IPS-15b (cell line): ENCODE results near the gene ZMAT3.
"Not testable (repeated sequence)": the region's sequence is repeated elsewhere in the genome, so short reads cannot be mapped to it uniquely, and the experiment has no call there.

ENCODE experiments used
- H3K27me3 ChIP-seq: one replicate; pipeline ENCODE4 v1.6.1; 2013; ENCODE audit warnings: low read length; ENCODE audit not compliant: control insufficient read depth, insufficient read depth
- H3K36me3 ChIP-seq: one replicate; pipeline ENCODE4 v1.6.1; 2013; ENCODE audit warnings: low read length; ENCODE audit not compliant: control insufficient read depth, insufficient read depth
- H3K4me1 ChIP-seq: one replicate; pipeline ENCODE4 v1.6.1; 2013; ENCODE audit warnings: mild to moderate bottlenecking, low read length; ENCODE audit not compliant: control insufficient read depth, insufficient read depth
- H3K4me3 ChIP-seq: one replicate; pipeline ENCODE4 v1.5.1; 2013; ENCODE audit warnings: low read depth, low read length
- H3K9ac ChIP-seq: one replicate; pipeline ENCODE4 v1.6.1; 2013; ENCODE audit warnings: low read depth, mild to moderate bottlenecking, low read length
- H3K9me3 ChIP-seq: one replicate; pipeline ENCODE4 v1.6.1; 2013; ENCODE audit warnings: mild to moderate bottlenecking, low read length; ENCODE audit not compliant: control insufficient read depth, insufficient read depth

The ZMAT3 gene, protein sequence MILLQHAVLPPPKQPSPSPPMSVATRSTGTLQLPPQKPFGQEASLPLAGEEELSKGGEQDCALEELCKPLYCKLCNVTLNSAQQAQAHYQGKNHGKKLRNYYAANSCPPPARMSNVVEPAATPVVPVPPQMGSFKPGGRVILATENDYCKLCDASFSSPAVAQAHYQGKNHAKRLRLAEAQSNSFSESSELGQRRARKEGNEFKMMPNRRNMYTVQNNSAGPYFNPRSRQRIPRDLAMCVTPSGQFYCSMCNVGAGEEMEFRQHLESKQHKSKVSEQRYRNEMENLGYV

DNA sequence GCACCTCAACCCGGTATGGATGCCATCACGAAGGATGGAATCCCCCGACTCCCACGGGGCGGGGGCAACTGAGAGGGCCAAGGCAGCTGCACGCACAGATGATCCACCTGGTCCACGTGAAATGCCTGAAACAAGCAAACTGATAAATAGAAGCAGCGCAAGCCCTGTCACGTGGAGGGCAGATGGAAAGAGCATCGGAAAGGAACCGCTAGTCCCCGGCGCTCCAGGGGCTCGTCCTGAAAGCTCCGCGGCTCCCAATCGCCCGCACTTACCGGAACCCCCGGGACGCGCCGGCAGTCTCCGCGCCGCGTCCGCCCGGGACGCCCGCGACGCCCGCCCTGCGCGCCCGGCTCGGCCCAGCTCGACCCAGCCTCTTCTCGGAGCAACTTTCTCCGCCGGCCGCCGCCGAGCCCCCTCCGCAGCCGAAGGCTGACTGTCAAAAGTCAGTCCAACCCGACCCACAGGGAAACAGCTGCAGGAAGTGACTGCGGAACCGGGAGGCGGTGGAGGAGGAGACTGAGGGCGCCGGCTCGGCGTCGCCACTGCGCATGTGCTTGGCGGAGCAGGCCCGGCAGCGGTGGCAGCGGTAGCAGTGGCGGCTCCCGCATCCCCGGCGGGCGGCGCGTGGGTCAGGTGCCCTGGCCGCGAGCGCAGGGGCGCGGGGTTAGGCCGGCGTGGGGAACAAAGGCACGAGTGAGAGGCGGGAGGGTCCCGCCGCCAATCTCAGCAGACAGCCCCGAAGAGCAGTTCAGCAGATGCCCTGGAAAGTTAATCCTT, at the start of gene ZMAT3:
Gene ZMAT3, minus strand, starts transcription at position 487 of the 777 bp plus-strand sequence. CDS start 4,057 bp downstream, outside the sequence.
- Histone ChIP-seq H3K4me1 (peaks cover 2% of the 10 kb centered on the region), H3K4me3 (peak within 1 kb of the TSS; percentile 92)

DNA sequence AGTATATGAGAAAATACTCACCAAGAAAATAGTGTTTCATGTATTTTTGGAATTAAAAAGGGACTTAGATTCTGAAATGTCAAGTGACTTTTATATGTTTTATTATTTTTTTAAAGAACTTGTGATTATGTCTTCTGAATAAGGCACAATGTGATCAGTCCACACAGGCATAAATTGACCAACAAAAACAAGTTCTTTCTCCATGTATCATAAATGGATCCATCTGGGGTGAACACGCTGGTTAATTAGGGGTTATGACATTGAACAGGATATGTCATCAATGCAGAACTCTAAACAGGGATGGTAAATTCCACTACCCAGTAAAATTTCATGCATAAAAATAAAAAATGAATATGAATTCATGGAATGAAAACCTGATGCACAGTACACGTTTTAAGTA, 45.2 kb upstream of the ZMAT3 start:
- no peaks in the 10 kb centered on the region for H3K27me3 ChIP-seq
- H3K9me3 ChIP-seq, result no peaks in the 10 kb centered on the region
- no peaks in the 10 kb centered on the region for H3K36me3 ChIP-seq

More for the DNA sequence above, at the start of gene ZMAT3:
- H3K36me3 ChIP-seq, result no peaks in the 10 kb centered on the region
- H3K27me3 ChIP-seq, result no peaks in the 10 kb centered on the region
- H3K9ac ChIP-seq, result peak within 1 kb of the TSS; percentile 76
- H3K9me3 ChIP-seq, result no peaks in the 10 kb centered on the region

DNA sequence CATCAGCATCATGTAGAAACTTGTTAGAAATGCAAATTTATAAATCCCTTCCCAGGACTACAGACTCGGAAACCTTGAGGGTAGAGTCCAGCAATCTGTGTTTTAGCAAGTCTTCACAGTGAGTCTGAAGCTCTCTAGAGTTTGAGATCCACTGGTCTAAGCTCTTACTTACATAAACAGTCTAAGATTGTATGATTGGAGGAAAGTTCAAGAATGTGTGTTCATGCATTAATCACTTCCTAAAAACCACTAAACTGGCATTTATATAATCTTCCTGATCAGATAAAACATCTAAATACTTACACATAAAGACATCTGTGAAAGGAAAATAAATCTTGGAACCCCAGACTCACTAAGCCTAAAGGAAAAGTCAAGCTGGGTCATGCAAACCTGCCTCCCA, 43.8 kb upstream of the ZMAT3 start:
- H3K27me3 ChIP-seq, H3K36me3 ChIP-seq, H3K4me1 ChIP-seq, H3K9ac ChIP-seq, H3K4me3 ChIP-seq, H3K9me3 ChIP-seq: not testable (repeated sequence)

More for the DNA sequence above, 45.2 kb upstream of the ZMAT3 start:
- Histone ChIP-seq H3K4me1 (no peaks in the 10 kb centered on the region), H3K9ac (no peak overlapping the region), H3K4me3 (no peak overlapping the region)

DNA sequence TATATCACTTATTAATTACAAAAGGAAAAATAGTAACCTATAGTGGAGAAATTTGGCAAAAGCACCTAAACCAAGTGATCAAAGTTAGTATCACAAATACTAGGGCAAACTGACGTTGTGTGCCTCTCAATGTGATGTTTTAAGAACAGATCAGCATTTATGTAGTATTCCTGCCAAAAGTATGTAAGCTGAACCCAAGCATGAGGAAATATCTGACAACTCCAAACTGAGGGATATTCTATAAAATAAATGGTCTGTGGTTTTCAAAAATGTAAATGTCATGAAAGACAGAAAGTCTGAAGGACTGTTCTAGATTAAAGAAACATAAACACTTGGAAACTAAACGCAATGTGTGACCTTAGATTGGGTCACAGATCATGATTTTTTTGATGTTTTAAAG, 42.3 kb upstream of the ZMAT3 start:
- H3K4me1 ChIP-seq, result no peaks in the 10 kb centered on the region
- H3K27me3 ChIP-seq, result no peaks in the 10 kb centered on the region
- no peaks in the 10 kb centered on the region for H3K36me3 ChIP-seq
- no peaks in the 10 kb centered on the region for H3K9me3 ChIP-seq
- no peak overlapping the region for H3K4me3 ChIP-seq
- no peak overlapping the region for H3K9ac ChIP-seq

DNA sequence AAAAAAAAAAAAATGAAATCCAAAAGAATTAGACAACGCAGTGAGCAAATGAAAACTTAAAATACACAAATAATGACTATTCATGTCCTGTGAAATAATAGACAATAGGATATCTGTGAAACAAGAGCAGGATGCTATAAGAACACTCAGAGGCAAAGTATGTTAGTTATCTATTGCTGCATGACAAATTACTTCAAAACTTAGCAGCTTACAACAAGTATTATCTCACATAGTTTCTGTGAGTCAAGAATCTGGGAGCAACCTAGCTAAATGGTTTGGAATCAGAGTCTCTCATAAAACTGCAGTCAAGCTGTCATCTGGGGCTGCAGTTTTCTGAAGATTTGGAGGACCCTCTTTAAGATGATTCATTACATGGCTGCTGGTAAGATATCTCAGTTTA, 36.5 kb upstream of the ZMAT3 start:
- H3K9ac ChIP-seq, result no peak overlapping the region
- H3K9me3 ChIP-seq, result no peaks in the 10 kb centered on the region
- H3K4me3 ChIP-seq, result no peak overlapping the region
- H3K36me3 ChIP-seq, result no peaks in the 10 kb centered on the region
- no peaks in the 10 kb centered on the region for H3K4me1 ChIP-seq
- no peaks in the 10 kb centered on the region for H3K27me3 ChIP-seq

DNA sequence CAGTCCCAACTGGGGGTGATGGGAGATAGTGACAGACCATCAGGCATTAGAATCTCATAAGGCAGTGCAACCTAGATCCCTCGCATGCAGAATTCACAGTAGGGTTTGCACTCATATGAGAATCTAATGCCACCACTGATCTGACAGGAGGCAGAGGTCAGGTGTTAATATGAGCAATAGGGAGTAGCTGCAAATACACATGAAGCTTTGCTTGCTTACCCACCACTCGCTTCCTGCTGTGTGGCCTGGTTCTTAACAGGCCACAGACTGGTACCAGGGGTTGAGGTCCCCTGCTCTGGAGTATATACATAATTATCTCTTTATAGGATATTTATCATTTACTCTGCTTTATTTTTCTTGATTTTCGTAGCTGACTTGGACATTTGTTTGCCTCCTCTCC, 36.0 kb upstream of the ZMAT3 start:
- Histone ChIP-seq H3K9me3 (no peaks in the 10 kb centered on the region), H3K36me3 (no peaks in the 10 kb centered on the region), H3K27me3 (no peaks in the 10 kb centered on the region), H3K4me3 (no peak overlapping the region), H3K4me1 (no peaks in the 10 kb centered on the region), H3K9ac (no peak overlapping the region)

DNA sequence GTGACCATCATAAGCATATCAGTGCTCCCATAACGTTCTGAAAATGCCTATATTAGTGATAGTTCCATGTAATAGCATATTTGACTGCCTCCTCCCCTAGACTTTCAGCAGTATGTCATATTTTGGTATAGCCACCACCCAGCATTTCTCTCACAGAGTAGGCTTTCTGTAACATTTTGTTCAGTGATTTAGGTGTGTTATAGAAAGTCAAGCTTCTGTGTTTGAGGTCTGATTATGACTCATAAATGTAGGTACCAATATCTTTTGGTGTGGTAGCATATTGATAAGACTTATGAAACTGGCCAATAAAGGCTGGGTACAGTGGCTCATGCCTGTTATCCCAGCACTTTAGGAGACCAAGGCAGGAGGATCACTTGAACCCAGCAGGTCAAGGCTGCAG, 34.3 kb upstream of the ZMAT3 start:
- Histone ChIP-seq H3K4me1 (no peaks in the 10 kb centered on the region), H3K9ac (no peak overlapping the region), H3K4me3 (no peak overlapping the region), H3K9me3 (no peaks in the 10 kb centered on the region), H3K27me3 (no peaks in the 10 kb centered on the region), H3K36me3 (no peaks in the 10 kb centered on the region)

DNA sequence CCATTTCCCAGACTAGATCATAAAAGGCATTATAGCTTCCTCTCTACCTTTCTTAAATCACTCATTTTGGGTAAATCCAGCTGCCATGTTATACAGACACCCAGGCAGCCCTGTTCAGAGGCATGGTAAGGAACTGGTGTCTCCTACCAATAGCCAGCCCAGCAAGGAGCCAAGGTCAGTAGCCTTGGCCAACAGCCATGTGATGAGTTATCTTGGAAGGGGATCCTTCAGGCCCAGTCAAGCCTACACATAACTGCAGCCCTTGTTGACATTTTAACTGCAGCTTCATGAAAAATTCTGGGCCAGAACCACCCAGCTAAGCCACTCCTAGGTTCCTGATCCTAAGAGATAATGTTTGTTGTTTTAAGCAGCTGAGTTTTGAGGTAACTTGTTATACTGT, 29.0 kb upstream of the ZMAT3 start:
- no peaks in the 10 kb centered on the region for H3K36me3 ChIP-seq
- no peak overlapping the region for H3K4me3 ChIP-seq
- H3K9ac ChIP-seq, result no peak overlapping the region
- no peaks in the 10 kb centered on the region for H3K4me1 ChIP-seq
- no peaks in the 10 kb centered on the region for H3K27me3 ChIP-seq
- H3K9me3 ChIP-seq, result no peaks in the 10 kb centered on the region

DNA sequence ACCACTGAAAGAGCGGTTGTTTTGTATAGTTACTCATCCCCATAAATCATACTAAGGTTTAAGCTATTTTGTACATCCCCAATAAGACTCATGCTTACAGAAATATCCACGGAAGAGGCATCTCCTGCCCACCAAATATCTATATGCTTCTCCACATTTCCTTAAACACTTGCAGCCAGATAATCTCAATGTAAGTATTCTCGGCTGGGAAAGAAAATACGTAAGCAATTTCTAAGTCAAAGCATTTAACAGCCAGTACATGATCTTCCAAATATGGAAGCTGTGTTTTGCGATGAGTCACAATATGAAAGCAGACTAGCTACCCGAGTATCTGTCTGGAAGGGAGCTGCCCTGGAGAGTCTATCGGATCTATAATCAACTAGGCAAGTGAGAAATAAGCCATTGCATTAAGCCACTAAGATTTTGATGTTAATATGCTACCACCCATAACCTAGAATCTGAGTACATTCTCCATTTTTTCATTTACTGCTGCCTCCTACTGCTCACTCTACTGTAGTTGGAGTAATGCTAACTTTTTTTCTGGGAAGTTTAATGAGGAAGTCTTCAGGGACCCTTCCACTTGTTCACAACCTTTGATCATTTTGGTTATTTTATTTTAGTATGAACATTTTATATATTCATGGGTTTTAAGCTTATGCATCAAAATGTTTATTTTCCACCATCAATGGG, 26.9 kb upstream of the ZMAT3 start:
- H3K9me3 ChIP-seq, result no peaks in the 10 kb centered on the region
- no peak overlapping the region for H3K9ac ChIP-seq
- H3K4me3 ChIP-seq, result no peak overlapping the region
- no peaks in the 10 kb centered on the region for H3K27me3 ChIP-seq
- H3K4me1 ChIP-seq, result no peaks in the 10 kb centered on the region
- H3K36me3 ChIP-seq, result no peaks in the 10 kb centered on the region

DNA sequence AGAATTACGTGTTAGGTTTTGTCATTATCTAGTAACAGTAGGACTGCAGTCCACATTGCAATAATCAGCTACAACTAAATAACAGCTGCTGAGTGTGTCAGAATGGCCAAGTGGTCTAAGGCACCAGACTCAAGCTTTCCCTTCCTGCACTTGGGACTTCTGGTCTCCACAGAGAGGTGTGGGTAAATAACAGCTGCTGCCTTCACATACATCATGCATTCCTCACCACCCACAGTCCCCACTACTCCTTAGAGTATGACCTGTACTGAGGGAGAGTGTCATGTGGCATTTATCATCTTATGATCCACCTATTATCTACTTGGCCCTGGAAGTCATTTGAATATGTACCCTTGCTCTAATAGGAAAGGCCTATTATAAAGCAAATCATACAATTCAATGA, 22.2 kb upstream of the ZMAT3 start:
- Histone ChIP-seq H3K27me3 (no peaks in the 10 kb centered on the region), H3K4me3 (no peak overlapping the region), H3K4me1 (no peaks in the 10 kb centered on the region), H3K9me3 (no peaks in the 10 kb centered on the region), H3K9ac (no peak overlapping the region), H3K36me3 (no peaks in the 10 kb centered on the region)

DNA sequence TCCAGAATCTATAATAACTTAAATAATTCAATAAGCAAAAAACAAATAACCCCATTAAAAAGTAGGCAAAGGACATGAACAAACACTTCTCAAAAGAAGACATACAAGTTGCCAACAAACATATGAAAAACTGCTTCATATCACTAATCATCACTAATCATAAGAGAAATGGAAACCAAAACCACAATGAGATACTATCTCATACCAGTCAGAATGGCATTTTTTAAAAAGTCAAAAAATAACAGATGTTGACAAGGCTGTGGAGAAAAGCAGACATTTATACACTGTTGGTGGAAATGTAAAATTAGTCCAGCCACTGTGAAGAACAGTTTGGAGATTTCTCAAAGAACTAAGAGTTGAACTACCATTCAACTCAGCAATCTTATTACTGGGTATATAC, 19.5 kb upstream of the ZMAT3 start:
- no peak overlapping the region for H3K9ac ChIP-seq
- H3K36me3 ChIP-seq, result no peaks in the 10 kb centered on the region
- H3K9me3 ChIP-seq, result no peaks in the 10 kb centered on the region
- no peaks in the 10 kb centered on the region for H3K27me3 ChIP-seq
- no peak overlapping the region for H3K4me3 ChIP-seq
- no peaks in the 10 kb centered on the region for H3K4me1 ChIP-seq

DNA sequence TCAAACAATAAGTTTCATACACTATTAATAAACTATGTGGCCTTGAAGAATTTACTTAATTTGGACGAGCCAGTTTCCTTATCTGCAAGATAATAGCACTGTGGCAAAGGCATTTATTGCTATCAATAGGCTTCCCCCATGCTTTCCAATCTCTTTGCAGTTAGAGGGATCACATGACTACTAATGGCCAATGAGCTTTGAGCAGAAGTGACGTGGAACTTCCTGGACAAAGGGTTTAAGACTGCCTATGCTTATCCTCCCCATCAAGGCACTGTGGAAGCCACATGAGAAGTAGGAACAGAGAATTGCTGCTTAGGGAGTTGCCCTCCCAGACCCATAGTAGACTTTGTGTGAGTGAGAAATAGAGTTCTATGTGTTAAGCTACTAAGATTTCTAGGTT, 16.7 kb upstream of the ZMAT3 start:
- no peaks in the 10 kb centered on the region for H3K36me3 ChIP-seq
- no peaks in the 10 kb centered on the region for H3K27me3 ChIP-seq
- H3K9me3 ChIP-seq, result no peaks in the 10 kb centered on the region
- H3K9ac ChIP-seq, result no peak overlapping the region
- H3K4me3 ChIP-seq, result no peak overlapping the region
- H3K4me1 ChIP-seq, result peaks cover 7% of the 10 kb centered on the region
